CD4-positive, alpha-beta T cell treated with Interleukin-6 at 100 ng/mL for 8 hours (primary cell): Measurements from ENCODE around the gene TNFAIP3.
"Not testable (repeated sequence)": the region's sequence is repeated elsewhere in the genome, so short reads cannot be mapped to it uniquely, and the experiment has no call there.

ENCODE experiments used
- DNase-seq: peaks from one replicate; pipeline ENCODE4 v3.0.0-alpha.2; 2020; ENCODE audit warnings: mixed read lengths, low spot score

TNFAIP3 gene

DNA sequence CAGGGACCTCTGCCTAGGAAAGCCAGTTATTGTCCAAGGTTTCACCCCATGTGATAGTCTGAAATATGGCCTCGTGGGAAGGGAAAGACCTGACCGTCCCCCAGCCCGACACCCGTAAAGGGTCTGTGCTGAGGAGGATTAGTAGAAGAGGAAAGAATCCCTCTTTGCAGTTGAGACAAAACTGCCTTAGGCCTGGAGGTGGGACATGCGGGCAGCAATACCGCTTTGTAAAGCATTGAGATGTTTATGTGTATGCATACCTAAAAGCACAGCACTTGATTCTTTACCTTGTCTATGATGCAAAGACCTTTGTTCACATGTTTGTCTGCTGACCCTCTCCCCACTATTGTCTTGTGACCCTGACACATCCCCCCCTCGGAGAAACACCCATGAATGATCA is 22.3 kb upstream of the TNFAIP3 start:
- not testable (repeated sequence) for DNase-seq

DNA sequence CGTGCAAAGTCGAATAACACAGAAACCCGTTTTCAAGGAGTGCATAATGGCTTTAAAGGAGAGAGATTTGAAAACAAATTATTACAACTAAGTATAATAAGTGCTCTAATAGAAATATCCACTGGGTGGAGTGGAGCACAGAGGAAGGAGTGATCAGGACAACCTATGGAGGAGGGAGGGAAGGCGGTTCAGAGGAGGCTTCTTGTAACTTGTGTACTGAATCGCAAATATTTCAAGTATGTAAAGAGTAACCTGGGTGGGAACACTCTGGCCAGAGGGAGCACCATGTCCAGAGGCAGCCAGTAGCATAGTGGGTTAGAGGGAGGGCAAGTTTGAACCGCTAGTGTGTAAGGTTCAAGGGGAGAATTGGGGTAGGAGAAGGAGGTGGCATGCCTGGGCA is 21.6 kb upstream of the TNFAIP3 start:
- DNase-seq, result no peak

DNA sequence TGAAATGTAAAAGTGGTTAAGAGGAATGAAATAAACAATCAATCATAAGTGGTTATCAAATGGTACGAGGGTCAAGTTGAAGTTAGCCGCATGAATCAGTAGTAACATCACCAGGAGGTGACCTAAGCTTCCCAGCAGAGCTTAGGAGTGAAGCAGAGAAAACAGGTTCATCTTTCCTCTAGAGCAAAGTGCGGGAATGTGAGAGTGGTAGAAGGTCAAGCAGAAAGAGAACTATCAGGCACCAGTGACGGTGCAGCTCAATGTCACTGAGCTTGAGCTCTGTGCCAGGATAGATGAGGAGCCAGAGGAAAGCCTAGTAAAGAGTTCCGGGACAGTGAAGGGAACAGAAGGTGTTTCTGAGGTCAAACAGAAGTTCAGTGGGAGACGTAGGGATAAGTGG is 20.8 kb upstream of the TNFAIP3 start:
- no peak for DNase-seq

DNA sequence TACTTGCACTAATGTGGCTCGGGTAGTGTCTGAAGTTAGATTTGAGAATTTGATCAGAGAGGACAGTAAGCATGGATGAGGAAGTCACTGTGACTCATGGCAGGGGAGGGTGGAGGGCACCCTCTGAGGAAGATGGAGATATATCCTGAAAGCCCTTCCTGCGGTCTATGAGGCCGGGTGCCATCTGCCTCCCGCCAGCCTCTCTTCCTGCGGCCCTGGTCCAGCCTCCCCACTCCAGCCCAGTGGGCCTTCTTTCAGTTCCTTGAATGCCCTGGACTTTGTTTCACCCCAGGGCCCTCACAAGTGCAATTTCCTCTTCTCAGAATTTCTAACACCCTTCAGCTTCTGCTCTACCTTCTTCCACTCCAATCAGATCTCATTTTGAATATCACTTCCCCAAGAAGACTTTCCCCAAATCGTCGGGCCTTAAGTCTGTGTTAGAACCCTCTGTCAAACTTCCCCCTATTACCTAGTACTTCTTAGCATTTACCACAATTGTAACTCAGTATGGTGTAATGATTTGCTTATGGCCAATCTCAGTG is 20.2 kb upstream of the TNFAIP3 start:
- no peak for DNase-seq

DNA sequence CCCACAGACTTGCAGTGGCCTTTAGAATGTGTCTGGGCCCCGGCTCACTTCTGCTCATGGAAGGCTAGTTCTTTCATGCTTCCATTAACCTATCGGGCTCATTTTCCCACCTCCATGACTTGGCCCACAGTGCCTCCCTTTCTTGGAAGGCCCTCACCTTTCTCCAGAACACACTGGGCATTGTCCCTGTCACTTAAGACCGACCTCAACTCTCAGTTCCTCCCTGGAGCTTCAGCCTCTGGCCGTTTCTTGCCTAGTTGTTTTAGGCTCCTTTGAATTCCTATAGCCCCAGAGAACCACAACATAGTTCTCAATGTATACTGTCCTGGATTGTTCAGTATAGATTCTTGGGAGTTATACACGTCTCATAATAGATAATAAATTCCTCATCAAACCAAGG is 19.3 kb upstream of the TNFAIP3 start:
- DNase-seq, result no peak

DNA sequence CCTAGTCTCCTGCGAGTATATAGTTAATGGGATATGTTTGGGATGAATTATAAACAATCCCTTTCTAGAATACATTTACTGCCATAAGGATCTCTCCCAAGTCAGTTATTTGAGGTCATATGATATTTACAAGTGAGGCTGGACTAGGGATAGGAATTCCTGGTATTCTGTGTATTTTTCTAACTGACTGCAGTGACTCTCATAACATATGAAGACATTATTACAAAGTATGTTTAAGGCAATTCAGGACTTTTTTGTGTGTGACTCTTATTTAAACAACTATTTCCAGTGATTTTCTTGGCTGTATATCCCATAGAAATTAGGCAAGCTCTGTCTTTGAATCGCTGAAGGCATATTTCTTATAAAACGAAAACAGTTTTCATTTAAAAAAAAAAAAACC is 18.4 kb upstream of the TNFAIP3 start:
- DNase-seq, result no peak

DNA sequence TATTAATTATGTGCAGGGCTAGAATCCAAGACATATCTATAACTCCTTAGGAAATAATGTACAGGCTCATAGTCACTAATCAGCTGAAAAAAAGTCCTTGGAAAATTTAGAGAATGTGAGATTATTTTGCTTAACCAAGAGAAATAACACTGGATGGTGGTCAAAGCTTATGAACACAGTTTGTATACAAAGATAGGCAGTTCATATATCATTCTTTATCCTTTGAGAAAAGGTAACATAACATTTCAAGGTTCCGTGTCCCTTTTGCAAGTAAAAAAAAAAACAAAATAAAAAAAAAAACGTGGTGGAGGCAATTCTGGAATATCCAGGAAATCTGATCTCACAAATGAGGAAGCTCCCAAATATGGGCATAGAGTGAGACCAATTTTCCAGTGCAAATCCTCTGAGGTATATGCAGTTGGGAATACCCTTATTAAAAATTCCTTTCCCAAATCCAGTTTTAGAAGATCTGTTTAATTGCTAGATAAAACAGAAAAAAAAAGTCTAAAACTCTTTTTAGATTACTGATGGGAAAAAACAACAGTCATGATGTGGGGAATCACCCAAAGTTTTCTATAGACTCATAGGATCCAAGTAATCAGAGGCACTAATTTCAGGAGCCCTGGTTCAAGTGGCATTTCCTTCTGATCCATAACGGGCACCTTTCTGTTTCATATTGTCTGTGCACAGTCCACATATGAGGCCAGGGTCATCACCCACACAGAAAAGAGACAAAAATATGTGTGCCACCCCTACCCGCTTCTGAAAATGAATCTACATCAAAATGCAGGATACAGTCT is 17.7 kb upstream of the TNFAIP3 start:
- DNase-seq, result no peak

DNA sequence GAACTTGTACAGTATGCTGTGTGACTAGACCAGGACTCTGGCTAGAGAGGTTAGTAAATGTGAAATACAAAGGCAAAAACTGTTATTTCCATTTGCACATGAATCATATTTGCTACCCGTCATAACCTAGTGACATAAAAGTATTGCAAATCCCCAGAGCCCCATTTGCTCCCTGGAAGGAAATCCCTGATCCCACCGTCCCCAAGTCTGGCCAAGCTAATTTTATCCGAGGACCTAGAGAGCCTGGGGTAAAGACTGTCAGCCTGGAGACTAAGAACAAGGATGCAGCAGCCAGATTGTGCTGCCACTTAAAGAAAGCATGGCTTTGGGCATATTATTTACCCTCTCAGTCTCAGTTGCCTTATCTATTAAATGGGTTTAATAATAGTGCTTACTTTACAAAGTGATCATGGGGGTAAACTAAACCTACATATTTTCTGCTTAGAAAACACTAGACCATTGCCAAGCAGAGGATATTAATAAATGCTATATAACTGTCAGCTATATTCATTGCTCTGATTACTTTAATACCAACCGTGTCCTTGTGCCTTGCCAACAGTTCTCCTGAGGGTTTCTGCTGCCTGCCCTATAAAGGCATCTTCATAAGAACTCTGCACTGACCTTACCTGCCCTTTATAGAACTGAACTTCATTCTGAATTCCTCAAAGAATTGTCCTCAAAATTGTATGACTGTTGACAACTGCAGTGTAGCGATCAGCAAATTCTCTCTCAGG is 16.9 kb upstream of the TNFAIP3 start:
- no peak for DNase-seq

DNA sequence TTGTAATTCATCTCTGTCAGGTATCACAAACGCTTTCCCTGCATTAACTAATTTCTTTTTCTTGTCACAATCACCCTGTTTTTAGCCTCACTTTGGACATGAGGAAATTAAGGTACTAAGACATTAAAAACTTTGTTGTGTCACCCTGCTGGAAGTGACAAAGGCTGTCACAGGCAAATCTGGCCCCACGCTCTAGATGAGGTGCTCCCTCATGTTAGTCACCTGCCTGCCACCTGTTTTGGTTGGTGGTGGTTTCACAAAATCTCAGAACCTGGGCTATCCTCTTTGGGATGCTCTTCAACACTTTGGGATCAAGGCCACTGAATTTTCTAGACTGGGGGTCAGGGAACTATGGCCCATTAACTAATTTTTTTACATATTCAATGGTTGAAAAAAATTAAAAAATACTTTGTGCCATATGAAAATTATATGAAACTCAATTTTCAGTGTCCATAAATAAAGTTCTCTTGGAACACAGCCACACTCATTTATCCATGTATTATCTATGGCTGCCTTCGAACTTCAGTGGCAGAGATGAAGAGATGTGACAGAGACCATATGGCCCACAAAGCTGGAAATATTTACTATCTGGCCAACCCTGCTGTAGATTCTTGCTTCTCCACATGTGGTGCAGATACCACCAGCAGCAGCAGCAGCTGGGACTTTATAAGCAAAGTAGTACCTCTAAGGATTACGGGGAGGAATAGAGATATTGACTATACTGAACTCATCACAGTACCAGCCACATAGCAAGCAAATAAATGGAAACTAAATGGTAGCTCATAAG is 16.1 kb upstream of the TNFAIP3 start:
- no peak for DNase-seq

DNA sequence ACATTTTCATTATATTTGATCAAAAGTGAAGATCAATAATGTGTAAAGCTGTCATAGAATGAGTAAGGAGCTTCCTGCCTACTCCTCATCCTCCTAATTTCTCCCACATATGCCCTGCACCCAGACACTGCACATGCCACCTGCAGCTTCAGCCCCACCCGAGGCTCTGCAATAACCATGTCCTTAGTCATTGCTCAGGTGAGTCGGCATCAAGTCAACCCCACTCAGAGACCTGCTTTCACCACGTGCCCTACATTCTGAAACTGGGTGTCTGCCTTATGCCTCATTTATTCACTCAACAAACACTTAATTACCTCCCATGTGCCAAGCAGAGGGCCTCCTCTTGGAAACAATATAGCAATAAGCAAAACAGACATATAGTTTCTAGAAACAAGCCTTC is 15.4 kb upstream of the TNFAIP3 start:
- DNase-seq, result no peak

DNA sequence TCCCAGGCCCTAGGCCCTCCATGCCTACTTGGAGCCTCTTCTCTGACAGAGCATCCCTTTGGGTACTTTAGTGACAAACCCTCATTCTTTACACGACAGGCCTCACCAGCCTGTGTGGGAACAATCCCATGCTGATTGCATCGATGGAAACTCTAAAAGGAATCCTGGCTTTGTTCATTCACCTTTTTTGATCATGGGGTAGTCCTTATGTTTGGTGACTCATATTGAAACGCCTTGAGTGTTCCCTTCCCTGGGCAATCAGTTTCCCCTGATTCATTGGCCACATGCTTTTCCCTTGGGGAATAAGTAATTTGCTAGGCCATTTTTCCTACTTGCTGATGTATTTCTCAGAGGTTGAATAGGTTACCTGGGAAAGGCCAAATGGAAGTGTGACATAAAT is 14.7 kb upstream of the TNFAIP3 start:
- DNase-seq, result no peak

DNA sequence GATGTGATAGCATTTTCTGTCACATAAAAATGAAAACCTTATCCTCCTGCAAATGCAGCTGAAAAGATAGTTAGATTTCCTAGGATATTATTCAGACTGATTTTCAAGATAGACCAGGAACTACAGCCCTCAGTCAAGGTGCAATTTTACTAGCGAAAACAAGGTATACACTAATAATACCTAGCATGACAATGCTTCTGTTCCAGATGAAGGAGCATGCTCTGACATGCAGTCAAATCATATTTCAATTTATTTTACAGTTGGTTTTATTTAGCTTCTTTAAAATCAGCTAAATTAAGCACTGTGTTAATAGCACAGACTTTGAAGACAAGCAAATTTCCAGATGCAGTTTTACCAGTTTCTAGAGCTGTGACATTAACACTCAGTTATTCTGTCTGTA is 14.2 kb upstream of the TNFAIP3 start:
- DNase-seq, result no peak

DNA sequence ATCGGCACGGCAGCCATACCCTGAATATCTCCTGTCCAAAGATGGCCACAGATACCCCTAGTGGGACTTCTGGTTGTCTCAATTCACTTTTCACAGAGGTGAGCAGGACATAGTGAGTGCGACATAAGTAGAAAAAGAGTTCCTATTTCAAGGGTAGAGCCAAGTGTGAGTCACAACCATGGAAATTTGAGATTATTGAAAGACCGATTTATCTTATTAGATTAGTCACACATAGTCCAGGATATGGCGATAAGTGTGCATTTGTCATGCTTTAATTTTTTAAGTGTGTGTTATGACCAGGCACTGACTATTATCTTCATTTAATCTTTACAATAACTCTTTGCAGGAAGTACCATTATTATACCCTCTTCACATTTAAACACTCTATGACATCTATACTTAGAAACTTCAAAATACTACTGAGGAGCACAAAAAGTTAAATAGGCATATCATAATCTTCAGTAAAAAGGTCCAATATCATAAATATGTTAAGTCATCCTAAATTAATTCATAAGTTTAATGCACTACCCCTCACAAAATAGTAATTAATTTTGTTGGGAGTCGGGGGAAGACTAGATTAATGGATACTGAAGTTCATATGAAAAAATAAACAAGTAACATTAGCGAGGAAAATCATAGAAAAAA is 13.4 kb upstream of the TNFAIP3 start:
- DNase-seq, result no peak

DNA sequence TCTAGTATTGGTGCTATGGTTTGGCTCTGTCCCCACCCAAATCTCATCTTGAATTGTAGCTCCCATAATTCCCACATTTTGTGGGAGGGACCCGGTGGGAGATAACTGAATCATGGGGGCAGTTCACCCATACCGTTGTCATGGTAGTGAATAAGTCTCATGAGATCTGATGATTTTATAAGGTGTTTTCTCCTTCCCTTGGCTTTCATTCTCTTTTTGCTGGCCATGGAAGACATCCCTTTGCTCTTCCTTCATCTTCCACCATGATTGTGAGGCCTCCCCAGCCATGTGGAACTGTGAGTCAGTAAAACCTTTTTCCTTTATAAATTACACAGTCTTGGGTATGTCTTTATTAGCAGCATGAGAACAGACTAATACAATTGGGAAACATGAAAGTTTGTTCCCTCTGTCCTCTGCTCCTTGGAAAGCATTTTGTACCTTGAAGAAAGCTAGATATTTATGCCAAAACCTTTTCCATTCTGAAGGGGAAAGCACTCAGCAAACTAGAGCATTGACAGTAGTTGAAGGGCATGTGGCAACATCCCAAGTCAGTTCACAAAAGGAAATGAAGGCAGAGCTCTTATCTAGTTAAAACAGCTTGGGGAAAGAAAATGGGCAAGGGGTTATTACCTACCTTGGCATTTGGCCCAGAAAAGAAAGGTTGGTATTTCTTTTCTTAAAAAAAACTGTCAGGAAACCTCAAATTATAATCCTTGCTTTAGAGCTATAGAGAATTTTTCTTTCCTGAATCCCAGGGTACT is 10.7 kb upstream of the TNFAIP3 start:
- no peak for DNase-seq

DNA sequence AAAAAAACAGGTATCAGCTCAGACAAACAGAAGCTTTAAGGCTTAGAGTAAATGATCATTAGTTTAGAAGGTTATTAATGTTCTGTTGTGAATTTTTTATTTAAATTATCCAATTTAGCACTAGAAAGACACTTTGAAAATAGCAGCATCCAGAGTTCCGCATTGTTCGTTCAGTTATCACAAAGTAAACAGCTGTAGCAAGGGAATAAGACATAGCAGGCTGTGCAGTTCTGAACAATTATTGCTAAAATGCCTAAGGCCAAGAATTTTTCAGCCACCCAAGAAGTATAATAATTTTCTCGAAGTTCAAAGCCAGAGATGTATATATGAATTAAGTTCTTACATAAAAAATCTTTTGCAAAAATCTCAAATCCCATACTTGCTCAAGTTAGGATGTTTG is 8.0 kb upstream of the TNFAIP3 start:
- DNase-seq, result no peak

DNA sequence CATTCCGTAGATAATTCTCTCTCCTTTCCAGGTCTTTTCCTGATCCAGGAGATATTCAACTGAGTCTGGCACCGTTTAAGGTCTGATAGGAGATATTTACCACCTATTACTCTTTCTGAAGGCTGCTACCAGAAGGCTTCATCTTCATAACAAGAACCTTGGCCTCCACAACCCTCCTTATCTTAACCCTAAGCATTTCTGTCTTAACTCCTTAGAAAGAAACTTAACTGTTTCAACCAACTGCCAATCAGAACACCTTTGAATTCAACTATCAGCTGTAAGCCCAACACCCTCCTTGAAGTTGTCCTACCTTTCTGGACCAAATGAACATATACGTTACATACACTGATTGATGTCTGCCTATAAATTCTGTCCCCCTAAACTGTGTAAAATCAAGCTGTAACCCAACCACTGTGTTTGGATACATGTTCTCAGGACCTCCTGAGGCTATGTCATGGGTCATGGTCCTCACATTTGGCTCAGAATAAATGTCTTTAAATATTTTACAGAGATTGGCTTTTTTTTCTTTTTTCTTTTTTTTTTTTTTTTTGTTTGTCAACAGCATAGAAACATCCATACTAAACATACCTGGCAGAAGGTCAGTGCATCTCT is 6.6 kb upstream of the TNFAIP3 start:
- no peak for DNase-seq

DNA sequence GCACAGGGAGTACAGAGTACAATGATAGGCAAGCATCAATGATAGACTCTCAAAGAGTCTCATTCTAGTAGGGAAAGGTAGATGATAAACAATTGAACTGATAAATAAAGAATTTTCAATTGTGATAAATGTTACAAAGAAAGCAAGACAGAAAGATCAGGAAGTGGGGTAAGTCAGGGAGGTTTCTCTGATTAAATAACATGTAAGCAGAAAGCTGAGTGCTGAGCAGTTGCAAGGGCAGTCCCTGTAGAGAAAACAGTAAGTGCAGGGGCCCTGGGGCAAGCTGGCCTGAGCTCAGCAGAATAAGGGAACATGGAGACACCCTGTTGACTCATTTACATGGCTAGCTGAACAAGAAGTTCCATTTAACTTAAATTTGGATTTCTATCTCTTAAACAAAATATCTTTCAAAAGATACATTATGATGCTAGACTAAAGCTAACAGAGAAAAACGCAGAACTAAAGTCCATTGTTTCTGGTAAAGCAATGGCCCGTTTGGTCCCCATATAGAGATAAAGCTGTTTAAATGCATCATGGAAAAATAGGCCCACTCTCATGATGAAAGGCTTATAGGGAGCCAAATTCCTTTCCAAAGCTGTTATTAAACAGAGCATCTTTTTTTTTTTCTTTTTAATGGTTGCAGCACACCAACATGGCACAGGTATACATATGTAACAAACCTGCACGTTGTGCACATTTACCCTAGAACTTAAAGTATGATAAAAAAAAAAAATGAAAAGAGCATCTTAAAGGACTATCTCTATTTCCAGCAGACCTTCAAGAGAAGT is 5.3 kb upstream of the TNFAIP3 start:
- DNase-seq, result no peak

DNA sequence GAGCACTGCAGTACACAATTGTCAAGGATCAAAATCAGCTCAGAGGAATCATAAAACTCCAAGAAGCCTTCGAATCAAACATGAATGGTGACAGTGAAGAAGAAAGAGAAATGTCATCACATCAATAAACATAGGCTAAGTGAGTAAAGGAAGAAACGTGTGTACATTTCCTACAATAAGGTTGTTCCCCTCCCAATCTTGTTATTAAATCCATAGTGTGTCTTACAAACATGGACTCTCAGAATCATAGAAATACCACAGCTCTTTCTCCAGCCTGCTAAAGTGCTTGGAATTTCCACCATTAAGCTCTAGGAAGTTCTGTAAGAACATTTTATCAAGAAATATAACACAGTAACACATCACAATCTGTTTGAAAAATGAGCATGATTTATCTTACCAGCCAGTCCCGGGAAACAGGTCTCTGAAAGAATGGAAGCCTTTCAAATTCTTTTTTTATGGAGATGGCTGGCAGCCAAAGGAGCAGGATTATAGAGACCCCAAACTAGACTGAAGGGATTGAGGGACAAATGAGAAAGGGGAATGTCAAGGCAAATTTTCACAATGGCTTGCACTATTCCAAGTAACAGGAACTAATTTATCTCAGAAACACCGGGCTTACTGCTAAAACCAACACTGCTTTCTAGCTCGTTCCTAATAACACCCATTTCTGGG is 4.5 kb upstream of the TNFAIP3 start:
- no peak for DNase-seq

DNA sequence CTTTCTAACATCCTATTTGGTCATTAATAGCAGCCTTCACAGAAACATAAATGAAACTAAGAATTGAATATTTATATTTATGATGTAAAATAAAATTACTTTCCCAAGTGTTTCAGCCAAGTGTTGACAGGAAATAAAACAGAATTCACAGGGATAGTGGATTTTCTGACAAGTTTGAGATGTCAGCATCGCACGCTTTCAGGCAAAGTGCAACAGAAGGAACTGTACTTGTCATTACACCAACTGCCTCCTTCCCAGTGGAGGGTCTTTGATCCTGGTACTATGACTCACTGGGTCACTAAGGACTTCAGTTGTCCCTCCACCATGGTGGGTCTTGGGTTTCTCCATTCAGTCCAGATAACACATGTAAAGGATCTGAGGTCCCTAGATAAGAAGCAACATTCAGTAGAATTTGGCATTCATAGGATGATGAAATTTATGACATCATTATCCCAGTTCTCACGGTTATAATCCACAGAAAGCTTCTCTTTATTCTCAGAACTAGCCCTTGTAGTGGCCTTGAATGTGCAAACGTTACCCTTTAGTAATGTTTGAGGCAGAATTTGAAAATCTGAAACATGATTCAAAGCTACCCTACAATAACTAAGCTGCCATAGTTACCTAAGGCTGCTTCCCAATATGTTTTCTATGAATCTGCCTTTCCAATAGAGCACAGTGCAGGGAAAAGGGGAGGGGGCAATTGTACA is 3.8 kb upstream of the TNFAIP3 start:
- DNase-seq, result no peak
